Common myeloid progenitor, CD34-positive (primary cell): ENCODE data around the gene FAM171A2.
A peak's percentile ranks its signal among the peaks of the same experiment; 100 is the strongest.

Experiments
- CTCF ChIA-PET: fragments of 350-600 bp; sonication (Branson Sonifier 250); formaldehyde crosslinking; loops from one replicate; lab custom pipeline; 2021; ENCODE audit warnings: antibody characterized with exemption; lab: Charles Lee
- POLR2A ChIA-PET: fragments of 350-600 bp; sonication (Branson Sonifier 250); formaldehyde crosslinking; loops from one replicate; lab custom pipeline; 2021; ENCODE audit warnings: antibody characterized with exemption; lab: Charles Lee
- DNase-seq, 3 donors: peaks; one replicate each; pipeline versions ENCODE4 v3.0.0 to v3.0.0-alpha.2; 2013
- H3K27ac ChIP-seq, 2 experiments: 1 replicate in 1 of 2; 2 replicates in 1 of 2; pipeline ENCODE4 v1.7.0; 2013; ENCODE audit warnings: inconsistent platforms in 2 of 2, low read length in 2 of 2, mild to moderate bottlenecking in 2 of 2, low read depth in 1 of 2, moderate library complexity in 1 of 2; ENCODE audit not compliant: severe bottlenecking in 2 of 2, insufficient read depth in 1 of 2, poor library complexity in 1 of 2
- H3K27me3 ChIP-seq, 5 experiments: replicated peaks in 2 of 5; 1 replicate in 3 of 5; 2 replicates in 2 of 5; pipeline versions ENCODE4 v1.6.1 to v1.7.0; 2013; ENCODE audit warnings: low read length in 4 of 5, mild to moderate bottlenecking in 2 of 5, moderate library complexity in 2 of 5, inconsistent platforms in 1 of 5; ENCODE audit not compliant: insufficient read depth in 5 of 5, control insufficient read depth in 4 of 5
- H3K36me3 ChIP-seq, 4 experiments: 1 replicate in 2 of 4; 2 replicates in 2 of 4; pipeline versions ENCODE4 v1.6.1 to v1.7.0; 2013; ENCODE audit warnings: low read length in 3 of 4, control low read depth in 1 of 4, mild to moderate bottlenecking in 1 of 4; ENCODE audit not compliant: control insufficient read depth in 4 of 4, insufficient read depth in 4 of 4
- H3K4me1 ChIP-seq, 4 experiments: 1 replicate in 3 of 4; 2 replicates in 1 of 4; pipeline versions ENCODE4 v1.6.1 to v1.7.1; 2013; ENCODE audit warnings: low read length in 3 of 4, mild to moderate bottlenecking in 3 of 4, control low read depth in 1 of 4, inconsistent platforms in 1 of 4, moderate library complexity in 1 of 4; ENCODE audit not compliant: control insufficient read depth in 4 of 4, insufficient read depth in 4 of 4; ENCODE audit errors: control extremely low read depth in 1 of 4
- H3K4me3 ChIP-seq, 7 experiments: 1 replicate in 4 of 7; 2 replicates in 3 of 7; pipeline versions ENCODE4 v1.5.1 to v1.7.0; 2013; ENCODE audit warnings: mild to moderate bottlenecking in 7 of 7, low read length in 6 of 7, moderate library complexity in 6 of 7, inconsistent platforms in 2 of 7, low read depth in 2 of 7, control low read depth in 1 of 7; ENCODE audit not compliant: insufficient read depth in 4 of 7, control insufficient read depth in 1 of 7; ENCODE audit errors: extremely low read depth in 1 of 7
- H3K9me3 ChIP-seq, 5 experiments: 1 replicate in 4 of 5; 2 replicates in 1 of 5; pipeline versions ENCODE4 v1.6.1 to v1.7.1; 2013; ENCODE audit warnings: low read length in 4 of 5, mild to moderate bottlenecking in 2 of 5, inconsistent platforms in 1 of 5, low read depth in 1 of 5, moderate library complexity in 1 of 5; ENCODE audit not compliant: control insufficient read depth in 4 of 5, insufficient read depth in 2 of 5; ENCODE audit errors: control extremely low read depth in 1 of 5
- WGBS: methylation state at CpG from one replicate; pipeline ENCODE4 v1.1.5; 2013; ENCODE audit not compliant: insufficient coverage; 5-methylcytosine and 5-hydroxymethylcytosine counted together

FAM171A2 gene

DNA sequence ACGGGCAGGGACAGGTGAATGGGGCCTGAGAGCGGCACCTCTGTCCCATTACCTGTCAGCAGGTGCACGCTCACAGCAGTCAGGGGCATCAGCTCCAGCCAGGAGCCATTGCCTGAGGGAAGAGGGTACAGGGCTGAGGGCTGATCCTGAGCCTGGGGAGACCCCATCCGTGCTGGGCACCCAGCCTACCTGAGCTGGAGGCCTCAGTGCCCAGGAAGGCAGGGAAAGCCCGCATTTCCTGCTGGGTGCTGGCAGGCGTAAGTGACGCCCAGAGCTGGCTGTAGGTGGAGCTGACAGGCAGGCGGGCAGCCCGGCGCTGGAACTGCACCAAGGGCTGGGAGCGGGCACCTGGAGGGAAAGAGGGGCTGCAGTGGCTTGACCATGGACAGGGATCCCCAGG, 7.4 kb downstream of the FAM171A2 start:
- ChIA-PET POLR2A (no interaction called here), CTCF (interaction anchor here (1.0 to 10.1 kb wide), 5 partner anchors 11 to 150 kb away, joined by 3 to 84 read pairs (median 4); partner anchors contain the start of gene GRN)
- H3K4me1 ChIP-seq: peaks cover 0 to 24% (median 10%) of the 10 kb centered on the region in 4 experiments
- no peak for DNase-seq
- H3K4me3 ChIP-seq: no peak overlapping the region
- 93% methylated on average over 11 of the region's 11 CpGs for whole genome bisulfite sequencing
- H3K9me3 ChIP-seq: no peaks in the 10 kb centered on the region
- peaks cover 0 to 4% (median 0%) of the 10 kb centered on the region in 5 experiments for H3K27me3 ChIP-seq
- H3K36me3 ChIP-seq: peaks cover 0 to 20% (median 14%) of the 10 kb centered on the region in 4 experiments
- no peak overlapping the region for H3K27ac ChIP-seq

DNA sequence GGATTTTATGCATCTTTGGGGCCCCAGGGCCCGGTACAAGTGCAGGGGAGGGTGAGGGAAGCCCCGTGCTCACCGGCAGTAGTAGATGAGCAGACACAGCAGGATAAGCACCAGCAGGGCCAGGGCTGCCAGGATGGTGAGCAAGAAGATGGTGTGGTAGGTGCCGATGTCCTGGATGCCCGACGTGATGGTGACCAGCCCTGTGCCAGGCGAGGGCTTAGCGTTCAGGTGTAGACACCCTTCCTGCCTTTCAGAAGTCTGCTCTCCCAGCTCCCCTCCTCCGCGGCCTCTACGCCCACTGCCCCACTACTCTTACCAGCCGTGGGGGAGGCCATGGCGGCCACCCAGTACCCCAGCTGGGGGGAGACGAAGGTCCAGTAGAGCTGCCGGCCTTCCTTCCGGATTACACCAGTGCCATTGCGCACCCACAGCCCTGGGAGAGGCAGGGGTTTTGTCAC, 8.0 kb downstream of the FAM171A2 start:
- no peaks in the 10 kb centered on the region for H3K9me3 ChIP-seq
- H3K4me1 ChIP-seq: peaks cover 0 to 19% (median 8%) of the 10 kb centered on the region in 4 experiments
- H3K27me3 ChIP-seq: peaks cover 0 to 4% (median 0%) of the 10 kb centered on the region in 5 experiments
- CTCF ChIA-PET: interaction anchor here (1.0 to 10.1 kb wide), 7 partner anchors 10 to 152 kb away, joined by 3 to 84 read pairs (median 5); partner anchors contain the start of gene GRN
- H3K27ac ChIP-seq: no peak overlapping the region
- DNase-seq: no peak
- H3K4me3 ChIP-seq: no peak overlapping the region
- WGBS: 84% methylated on average over 12 of the region's 17 CpGs
- H3K36me3 ChIP-seq: peaks cover 0 to 25% (median 18%) of the 10 kb centered on the region in 4 experiments
- POLR2A ChIA-PET: interaction anchor here (0.6 kb wide), 1 partner anchor 355 kb away, joined by 5 read pairs; no protein-coding TSS in a partner anchor

DNA sequence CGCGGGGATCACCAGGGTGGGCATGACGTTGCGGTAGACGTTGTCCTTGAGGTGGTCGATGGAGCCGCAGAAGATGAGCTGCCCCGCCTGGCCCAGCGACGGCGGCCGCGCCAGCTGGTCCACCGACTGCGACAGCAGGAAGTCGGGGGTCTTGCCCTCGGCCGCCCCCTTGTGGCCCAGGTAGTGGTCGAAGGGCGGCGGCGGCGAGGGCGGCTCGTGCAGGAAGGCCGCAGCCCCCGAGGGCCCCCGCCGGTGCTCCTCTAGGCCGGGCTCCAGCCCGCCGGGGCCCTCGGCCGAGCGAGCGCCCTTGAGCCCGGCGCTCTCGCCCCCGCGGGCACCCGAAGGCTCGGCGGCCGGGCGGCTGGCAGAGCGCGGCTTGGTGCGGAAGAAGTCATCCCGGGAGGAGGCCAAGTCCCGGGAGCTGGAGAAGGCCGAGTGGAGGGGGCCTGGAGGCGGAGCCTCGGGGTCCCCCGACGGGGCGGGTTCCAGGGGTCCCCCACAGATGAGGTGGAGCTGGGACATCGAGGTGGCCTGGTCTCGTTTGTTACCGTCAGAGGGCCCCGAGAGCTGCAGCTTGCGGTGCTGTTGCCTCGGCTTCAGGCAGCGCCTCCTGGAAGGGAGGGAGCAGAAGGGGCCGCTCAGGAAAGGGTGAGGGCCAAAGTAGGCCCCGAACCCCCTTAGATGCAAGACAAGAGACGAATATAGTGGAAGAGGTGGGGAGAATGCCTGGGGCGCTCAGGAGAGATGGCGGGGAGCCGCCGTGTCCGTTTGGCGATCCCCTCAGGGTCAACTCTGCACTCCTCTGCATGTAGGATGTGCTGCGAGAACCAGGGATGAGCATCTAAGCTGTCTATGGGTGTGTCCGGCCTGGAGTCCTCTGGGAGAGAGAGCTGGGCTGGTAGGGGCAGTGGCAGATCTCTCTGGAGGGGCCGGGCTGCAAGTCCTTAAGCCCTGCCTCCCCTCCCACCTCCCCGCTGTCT, 8.8 kb downstream of the FAM171A2 start:
- H3K9me3 ChIP-seq: no peaks in the 10 kb centered on the region
- H3K36me3 ChIP-seq: peaks cover 0 to 29% (median 21%) of the 10 kb centered on the region in 4 experiments
- CTCF ChIA-PET: interaction anchor here (0.6 to 10.1 kb wide), 13 partner anchors 9 to 167 kb away, joined by 3 to 84 read pairs (median 4); partner anchors contain the start of genes GRN and ITGA2B
- H3K4me3 ChIP-seq: peak overlapping the region in 3 of 7 experiments; percentile 13 to 63 (median 53)
- WGBS: 55% methylated on average over 57 of the region's 77 CpGs
- peaks cover 0 to 19% (median 7%) of the 10 kb centered on the region in 4 experiments for H3K4me1 ChIP-seq
- H3K27ac ChIP-seq: no peak overlapping the region
- POLR2A ChIA-PET: interaction anchor here (0.5 to 0.6 kb wide), 2 partner anchors 315 to 354 kb away, joined by 4 to 5 read pairs; no protein-coding TSS in a partner anchor
- peaks cover 0 to 4% (median 0%) of the 10 kb centered on the region in 5 experiments for H3K27me3 ChIP-seq
- DNase-seq: peak; percentile 31 to 70 (median 64)

DNA sequence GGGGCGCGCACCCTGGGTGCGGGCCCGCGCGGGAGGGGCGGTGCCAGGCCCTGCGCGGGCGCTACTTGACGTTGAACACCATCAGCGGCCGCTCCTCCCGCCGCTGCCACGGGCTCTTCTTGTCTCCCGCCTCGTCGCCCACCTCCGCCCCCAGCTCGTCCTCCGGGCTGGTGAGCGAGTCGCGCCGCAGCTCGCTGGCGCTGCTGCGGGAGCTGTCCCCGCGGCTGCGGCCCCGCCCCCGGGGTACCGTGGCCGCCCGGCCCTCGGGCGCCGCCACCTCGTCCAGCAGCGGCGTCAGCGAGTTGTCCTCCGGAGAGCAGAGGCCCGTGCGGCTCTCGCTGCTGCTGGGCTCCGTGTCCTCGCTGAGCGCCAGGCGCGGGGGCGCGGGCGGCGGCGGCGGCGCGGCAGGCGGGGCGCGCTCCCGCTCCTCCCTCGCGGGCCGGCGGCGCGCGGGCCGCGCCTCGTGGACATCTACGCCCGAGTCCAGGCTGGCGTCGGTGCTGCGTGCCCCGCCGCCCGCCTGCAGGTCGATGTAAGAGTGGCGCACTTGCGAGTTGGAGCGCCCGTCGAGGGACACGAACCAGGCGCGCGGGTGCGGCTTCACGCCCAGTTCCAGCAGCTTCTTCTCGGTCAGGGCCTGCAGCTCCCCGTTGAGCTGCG, 9.9 kb downstream of the FAM171A2 start:
- Histone ChIP-seq H3K27ac (no peak overlapping the region), H3K4me3 (peak overlapping the region in 5 of 7 experiments; percentile 1 to 69 (median 57)), H3K27me3 (peaks cover 0 to 4% (median 0%) of the 10 kb centered on the region in 5 experiments), H3K4me1 (peaks cover 0 to 19% (median 7%) of the 10 kb centered on the region in 4 experiments), H3K36me3 (peaks cover 0 to 33% (median 24%) of the 10 kb centered on the region in 4 experiments), H3K9me3 (no peaks in the 10 kb centered on the region)
- ChIA-PET POLR2A (interaction anchor here (0.5 kb wide), 1 partner anchor 317 kb away, joined by 4 read pairs; no protein-coding TSS in a partner anchor), CTCF (interaction anchor here (0.9 to 10.1 kb wide), 12 partner anchors 8 to 168 kb away, joined by 3 to 84 read pairs (median 4); partner anchors contain the start of genes GRN and ITGA2B)
- DNase-seq: peak in 2 of 3 donors; percentile 48 to 63
- WGBS: 16% methylated on average over 50 of the region's 98 CpGs

DNA sequence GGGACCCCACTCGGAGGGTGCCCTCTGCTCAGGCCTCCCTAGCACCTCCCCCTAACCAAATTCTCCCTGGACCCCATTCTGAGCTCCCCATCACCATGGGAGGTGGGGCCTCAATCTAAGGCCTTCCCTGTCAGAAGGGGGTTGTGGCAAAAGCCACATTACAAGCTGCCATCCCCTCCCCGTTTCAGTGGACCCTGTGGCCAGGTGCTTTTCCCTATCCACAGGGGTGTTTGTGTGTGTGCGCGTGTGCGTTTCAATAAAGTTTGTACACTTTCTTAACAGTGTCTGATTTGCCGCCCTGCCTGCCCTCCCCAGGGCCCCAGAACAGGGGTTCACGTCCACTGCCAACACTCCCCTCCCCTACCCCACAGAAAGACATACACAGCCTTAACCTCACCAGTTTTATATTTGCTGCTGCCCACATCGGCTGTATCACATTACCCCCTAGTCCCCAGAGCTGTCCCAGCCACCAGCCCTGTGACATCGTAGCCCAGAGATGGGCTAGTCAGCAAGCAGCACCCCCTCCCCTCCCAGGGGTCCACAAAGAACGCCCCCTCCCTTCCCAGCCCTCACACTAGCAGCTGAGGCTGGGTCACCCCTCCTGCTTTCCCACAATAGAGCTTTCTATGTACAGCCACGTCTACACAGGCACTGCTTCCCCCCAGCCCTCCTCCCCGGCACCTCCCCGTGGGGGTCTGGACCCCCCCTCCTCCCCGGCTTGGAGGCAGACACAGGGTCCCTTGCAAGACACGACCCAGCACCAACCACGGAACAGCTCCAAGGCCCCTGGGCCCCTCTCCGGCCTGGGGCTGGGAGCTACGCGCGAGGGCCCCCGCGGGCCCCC, 10.6 kb downstream of the FAM171A2 start:
- Histone ChIP-seq H3K4me1 (peaks cover 3 to 24% (median 13%) of the 10 kb centered on the region in 4 experiments), H3K27ac (no peak overlapping the region), H3K27me3 (peaks cover 0 to 4% (median 0%) of the 10 kb centered on the region in 5 experiments), H3K36me3 (peaks cover 0 to 33% (median 22%) of the 10 kb centered on the region in 4 experiments), H3K4me3 (peak overlapping the region in 4 of 7 experiments; percentile 36 to 69 (median 62)), H3K9me3 (no peaks in the 10 kb centered on the region)
- POLR2A ChIA-PET: no interaction called here
- CTCF ChIA-PET: interaction anchor here (0.9 to 10.1 kb wide), 10 partner anchors 8 to 170 kb away, joined by 3 to 84 read pairs (median 4); no protein-coding TSS in a partner anchor
- peak in 1 of 3 donors; percentile 30 for DNase-seq
- 41% methylated on average over 21 of the region's 22 CpGs for WGBS
